SK-N-SH (cell line): ENCODE measurements around the gene NTNG1.

Source experiments
- CHD2 ChIP-seq: fragments of 150-350 bp; IDR thresholded peaks from 2 replicates; pipeline ENCODE4 v1.6.1; 2018; ENCODE audit warnings: low read length; ENCODE audit not compliant: partially characterized antibody
- EP300 ChIP-seq, 2 experiments: IDR thresholded peaks; 2 replicates each; pipeline versions ENCODE4 v1.4.0 to v1.6.1; 2012; ENCODE audit warnings: borderline replicate concordance in 1 of 2, low read depth in 1 of 2, low read length in 1 of 2
- REST ChIP-seq: IDR thresholded peaks from 2 replicates; pipeline ENCODE4 v1.6.1; 2012; ENCODE audit warnings: mild to moderate bottlenecking, low read depth, low read length, moderate library complexity

GRCh38 chr1:107407011-107407410 lies 266.2 kb downstream of the NTNG1 start:
- TF ChIP-seq EP300 (IDR thresholded peaks at IDR 0.05; ENCODE audit: borderline replicate concordance in 1 of 2, low read depth in 1 of 2, low read length in 1 of 2) (no peak), REST (no peak), CHD2 (no peak)
